DND-41 (cell line): ENCODE data around the gene EGF.

Source experiments
- CTCF ChIP-seq: IDR thresholded peaks from 2 replicates; pipeline ENCODE4 v1.5.1; 2012; ENCODE audit warnings: borderline replicate concordance, low read length, moderate library complexity, mild to moderate bottlenecking; ENCODE audit not compliant: poor library complexity, severe bottlenecking; ENCODE audit errors: extremely low read depth
- EZH2 ChIP-seq: IDR thresholded peaks from 3 replicates; pipeline ENCODE4 v1.6.1; 2012; ENCODE audit warnings: borderline replicate concordance, low read depth, mild to moderate bottlenecking, moderate library complexity, low read length, inconsistent platforms; ENCODE audit not compliant: severe bottlenecking

- TF ChIP-seq CTCF (no peak), EZH2 (no peak)
Measured at GRCh38 chr4:109913596-109914241, 1.0 kb downstream of the EGF start.
